Measurements from ENCODE around the gene KCNQ1OT1.

Gene KCNQ1OT1

GRCh38 chr11:2740275-2740940 lies 40.6 kb upstream of the KCNQ1OT1 start:
- CTCF ChIA-PET, result interaction anchor here (1.2 kb wide), 1 partner anchor 30 kb away, joined by 4 read pairs; no protein-coding TSS in a partner anchor
- no peak overlapping the region for H3K4me3 ChIP-seq (ENCODE audit: control insufficient read depth in 1 of 7, extremely low read depth in 1 of 7, insufficient read depth in 4 of 7, low read depth in 2 of 7, low read length in 6 of 7)
- H3K27me3 ChIP-seq (replicated peaks in 2 of 5; ENCODE audit: control insufficient read depth in 4 of 5, insufficient read depth in 5 of 5, low read length in 4 of 5), result no peaks in the 10 kb centered on the region
- 92% methylated on average over 13 of the region's 17 CpGs for WGBS (ENCODE audit: insufficient coverage)
- H3K27ac ChIP-seq (ENCODE audit: insufficient read depth in 1 of 2, low read depth in 1 of 2, low read length in 2 of 2, poor library complexity in 1 of 2, severe bottlenecking in 2 of 2), result no peak overlapping the region
- H3K9me3 ChIP-seq (ENCODE audit: control extremely low read depth in 1 of 5, control insufficient read depth in 4 of 5, insufficient read depth in 2 of 5, low read depth in 1 of 5, low read length in 4 of 5), result no peaks in the 10 kb centered on the region
- DNase-seq, result peak in 2 of 3 donors; percentile 12 to 27
- POLR2A ChIA-PET, result no interaction called here
- H3K36me3 ChIP-seq (ENCODE audit: control insufficient read depth in 4 of 4, insufficient read depth in 4 of 4, low read length in 3 of 4), result no peaks in the 10 kb centered on the region
- peaks cover 0 to 39% (median 30%) of the 10 kb centered on the region in 4 experiments for H3K4me1 ChIP-seq (ENCODE audit: control extremely low read depth in 1 of 4, control insufficient read depth in 4 of 4, insufficient read depth in 4 of 4, low read length in 3 of 4)

GRCh38 chr11:2739531-2740274 lies 39.9 kb upstream of the KCNQ1OT1 start:
- WGBS (ENCODE audit: insufficient coverage), result 94% methylated on average over 13 of the region's 18 CpGs
- no peaks in the 10 kb centered on the region for H3K36me3 ChIP-seq (ENCODE audit: control insufficient read depth in 4 of 4, insufficient read depth in 4 of 4, low read length in 3 of 4)

GRCh38 chr11:2738551-2739431 lies 39.0 kb upstream of the KCNQ1OT1 start:
- Histone ChIP-seq H3K27me3 (replicated peaks in 2 of 5; ENCODE audit: control insufficient read depth in 4 of 5, insufficient read depth in 5 of 5, low read length in 4 of 5) (no peaks in the 10 kb centered on the region), H3K4me1 (ENCODE audit: control extremely low read depth in 1 of 4, control insufficient read depth in 4 of 4, insufficient read depth in 4 of 4, low read length in 3 of 4) (peaks cover 0 to 46% (median 31%) of the 10 kb centered on the region in 4 experiments), H3K36me3 (ENCODE audit: control insufficient read depth in 4 of 4, insufficient read depth in 4 of 4, low read length in 3 of 4) (no peaks in the 10 kb centered on the region), H3K4me3 (ENCODE audit: control insufficient read depth in 1 of 7, extremely low read depth in 1 of 7, insufficient read depth in 4 of 7, low read depth in 2 of 7, low read length in 6 of 7) (no peak overlapping the region), H3K27ac (ENCODE audit: insufficient read depth in 1 of 2, low read depth in 1 of 2, low read length in 2 of 2, poor library complexity in 1 of 2, severe bottlenecking in 2 of 2) (no peak overlapping the region), H3K9me3 (ENCODE audit: control extremely low read depth in 1 of 5, control insufficient read depth in 4 of 5, insufficient read depth in 2 of 5, low read depth in 1 of 5, low read length in 4 of 5) (no peaks in the 10 kb centered on the region)
- CTCF ChIA-PET, result no interaction called here
- peak in 2 of 3 donors; percentile 31 to 56 for DNase-seq
- WGBS (ENCODE audit: insufficient coverage), result 89% methylated on average over 13 of the region's 14 CpGs
- POLR2A ChIA-PET, result no interaction called here

More at GRCh38 chr11:2739531-2740274, 39.9 kb upstream of the KCNQ1OT1 start:
- Histone ChIP-seq H3K9me3 (ENCODE audit: control extremely low read depth in 1 of 5, control insufficient read depth in 4 of 5, insufficient read depth in 2 of 5, low read depth in 1 of 5, low read length in 4 of 5) (no peaks in the 10 kb centered on the region), H3K27me3 (replicated peaks in 2 of 5; ENCODE audit: control insufficient read depth in 4 of 5, insufficient read depth in 5 of 5, low read length in 4 of 5) (no peaks in the 10 kb centered on the region), H3K4me3 (ENCODE audit: control insufficient read depth in 1 of 7, extremely low read depth in 1 of 7, insufficient read depth in 4 of 7, low read depth in 2 of 7, low read length in 6 of 7) (no peak overlapping the region), H3K4me1 (ENCODE audit: control extremely low read depth in 1 of 4, control insufficient read depth in 4 of 4, insufficient read depth in 4 of 4, low read length in 3 of 4) (peaks cover 0 to 39% (median 30%) of the 10 kb centered on the region in 4 experiments), H3K27ac (ENCODE audit: insufficient read depth in 1 of 2, low read depth in 1 of 2, low read length in 2 of 2, poor library complexity in 1 of 2, severe bottlenecking in 2 of 2) (no peak overlapping the region)
- ChIA-PET POLR2A (no interaction called here), CTCF (no interaction called here)
- no peak for DNase-seq

GRCh38 chr11:2737866-2738265 lies 38.1 kb upstream of the KCNQ1OT1 start:
- no peaks in the 10 kb centered on the region for H3K27me3 ChIP-seq (replicated peaks in 2 of 5; ENCODE audit: control insufficient read depth in 4 of 5, insufficient read depth in 5 of 5, low read length in 4 of 5)
- no peaks in the 10 kb centered on the region for H3K9me3 ChIP-seq (ENCODE audit: control extremely low read depth in 1 of 5, control insufficient read depth in 4 of 5, insufficient read depth in 2 of 5, low read depth in 1 of 5, low read length in 4 of 5)
- CTCF ChIA-PET, result no interaction called here
- H3K4me1 ChIP-seq (ENCODE audit: control extremely low read depth in 1 of 4, control insufficient read depth in 4 of 4, insufficient read depth in 4 of 4, low read length in 3 of 4), result peaks cover 0 to 47% (median 31%) of the 10 kb centered on the region in 4 experiments
- no peak for DNase-seq
- H3K4me3 ChIP-seq (ENCODE audit: control insufficient read depth in 1 of 7, extremely low read depth in 1 of 7, insufficient read depth in 4 of 7, low read depth in 2 of 7, low read length in 6 of 7), result no peak overlapping the region
- no peaks in the 10 kb centered on the region for H3K36me3 ChIP-seq (ENCODE audit: control insufficient read depth in 4 of 4, insufficient read depth in 4 of 4, low read length in 3 of 4)
- WGBS (ENCODE audit: insufficient coverage), result 46% methylated on average over 4 of the region's 5 CpGs
- POLR2A ChIA-PET, result interaction anchor here (0.9 kb wide), 1 partner anchor 38 kb away, joined by 3 read pairs; the partner anchor contains the start of gene KCNQ1OT1
- H3K27ac ChIP-seq (ENCODE audit: insufficient read depth in 1 of 2, low read depth in 1 of 2, low read length in 2 of 2, poor library complexity in 1 of 2, severe bottlenecking in 2 of 2), result no peak overlapping the region

GRCh38 chr11:2737226-2737590 lies 37.4 kb upstream of the KCNQ1OT1 start:
- WGBS (ENCODE audit: insufficient coverage), result 100% methylated on average over 1 of the region's 7 CpGs
- no peak for DNase-seq
- H3K4me3 ChIP-seq (ENCODE audit: control insufficient read depth in 1 of 7, extremely low read depth in 1 of 7, insufficient read depth in 4 of 7, low read depth in 2 of 7, low read length in 6 of 7), result no peak overlapping the region
- H3K9me3 ChIP-seq (ENCODE audit: control extremely low read depth in 1 of 5, control insufficient read depth in 4 of 5, insufficient read depth in 2 of 5, low read depth in 1 of 5, low read length in 4 of 5), result no peaks in the 10 kb centered on the region
- no peak overlapping the region for H3K27ac ChIP-seq (ENCODE audit: insufficient read depth in 1 of 2, low read depth in 1 of 2, low read length in 2 of 2, poor library complexity in 1 of 2, severe bottlenecking in 2 of 2)
- ChIA-PET POLR2A (interaction anchor here (0.9 kb wide), 1 partner anchor 37 kb away, joined by 3 read pairs; the partner anchor contains the start of gene KCNQ1OT1), CTCF (no interaction called here)
- no peaks in the 10 kb centered on the region for H3K27me3 ChIP-seq (replicated peaks in 2 of 5; ENCODE audit: control insufficient read depth in 4 of 5, insufficient read depth in 5 of 5, low read length in 4 of 5)
- peaks cover 0 to 41% (median 28%) of the 10 kb centered on the region in 4 experiments for H3K4me1 ChIP-seq (ENCODE audit: control extremely low read depth in 1 of 4, control insufficient read depth in 4 of 4, insufficient read depth in 4 of 4, low read length in 3 of 4)
- H3K36me3 ChIP-seq (ENCODE audit: control insufficient read depth in 4 of 4, insufficient read depth in 4 of 4, low read length in 3 of 4), result no peaks in the 10 kb centered on the region

GRCh38 chr11:2736577-2737225 lies 36.9 kb upstream of the KCNQ1OT1 start:
- H3K4me3 ChIP-seq (ENCODE audit: control insufficient read depth in 1 of 7, extremely low read depth in 1 of 7, insufficient read depth in 4 of 7, low read depth in 2 of 7, low read length in 6 of 7), result no peak overlapping the region
- CTCF ChIA-PET, result no interaction called here
- no peaks in the 10 kb centered on the region for H3K36me3 ChIP-seq (ENCODE audit: control insufficient read depth in 4 of 4, insufficient read depth in 4 of 4, low read length in 3 of 4)
- no peak overlapping the region for H3K27ac ChIP-seq (ENCODE audit: insufficient read depth in 1 of 2, low read depth in 1 of 2, low read length in 2 of 2, poor library complexity in 1 of 2, severe bottlenecking in 2 of 2)
- H3K4me1 ChIP-seq (ENCODE audit: control extremely low read depth in 1 of 4, control insufficient read depth in 4 of 4, insufficient read depth in 4 of 4, low read length in 3 of 4), result peaks cover 0 to 36% (median 23%) of the 10 kb centered on the region in 4 experiments
- no peaks in the 10 kb centered on the region for H3K9me3 ChIP-seq (ENCODE audit: control extremely low read depth in 1 of 5, control insufficient read depth in 4 of 5, insufficient read depth in 2 of 5, low read depth in 1 of 5, low read length in 4 of 5)
- DNase-seq, result no peak
- WGBS (ENCODE audit: insufficient coverage), result 96% methylated on average over 20 of the region's 21 CpGs
- POLR2A ChIA-PET, result interaction anchor here (0.9 kb wide), 1 partner anchor 37 kb away, joined by 3 read pairs; the partner anchor contains the start of gene KCNQ1OT1
- H3K27me3 ChIP-seq (replicated peaks in 2 of 5; ENCODE audit: control insufficient read depth in 4 of 5, insufficient read depth in 5 of 5, low read length in 4 of 5), result no peaks in the 10 kb centered on the region
